ENCODE measurements around the gene TANC1. TPM values are rescaled to one million over a fixed set of nuclear protein-coding genes. Genes with fewer than 3 reads are reported as not detected.

Gene TANC1
- total RNA-seq, 6 donors from 2014 or later: 41.6 to 101 (median 75.5) TPM

- no peak for DNase-seq
- Histone ChIP-seq H3K4me3 (no peak overlapping the region), H3K4me1 (peaks cover 0 to 14% (median 10%) of the 10 kb centered on the region in 4 donors), H3K27me3 (no peaks in the 10 kb centered on the region), H3K9me3 (no peaks in the 10 kb centered on the region), H3K27ac (no peak overlapping the region), H3K36me3 (peaks cover 5 to 84% (median 29%) of the 10 kb centered on the region in 4 donors)
- TF ChIP-seq CTCF (IDR thresholded peaks at IDR 0.05) (no peak), EP300 (IDR thresholded peaks at IDR 0.05) (no peak), POLR2AphosphoS5 (IDR thresholded peaks at IDR 0.05) (no peak), POLR2A (IDR thresholded peaks at IDR 0.05) (no peak)
- ATAC-seq (ENCODE audit: low FRiP score in 2 of 2): no peak
- 87 to 93% methylated on average over 6 of the region's 6 CpGs for WGBS, 2 donors
These were observed 266.4 kb downstream of the TANC1 start for GRCh38 chr2:159234868-159235267.

GRCh38 chr2:159243529-159243928 is 275.1 kb downstream of the TANC1 start:
- Histone ChIP-seq H3K27me3 (no peaks in the 10 kb centered on the region), H3K27ac (no peak overlapping the region), H3K9me3 (peaks cover 0 to 8% (median 0%) of the 10 kb centered on the region in 4 donors), H3K4me3 (no peak overlapping the region), H3K4me1 (no peaks in the 10 kb centered on the region), H3K36me3 (peaks cover 3 to 76% (median 34%) of the 10 kb centered on the region in 4 donors)
- TF ChIP-seq POLR2AphosphoS5 (IDR thresholded peaks at IDR 0.05) (no peak), CTCF (IDR thresholded peaks at IDR 0.05) (no peak), POLR2A (IDR thresholded peaks at IDR 0.05) (no peak), EP300 (IDR thresholded peaks at IDR 0.05) (no peak)
- DNase-seq: no peak
- no peak for ATAC-seq (ENCODE audit: low FRiP score in 2 of 2)

GRCh38 chr2:159246325-159246988 is 278.0 kb downstream of the TANC1 start:
- no peak overlapping the region for H3K27ac ChIP-seq
- H3K4me3 ChIP-seq: no peak overlapping the region
- no peaks in the 10 kb centered on the region for H3K27me3 ChIP-seq
- WGBS, 2 donors: 90 to 99% methylated on average over 7 of the region's 7 CpGs
- ATAC-seq (ENCODE audit: low FRiP score in 2 of 2) (no peak), DNase-seq (no peak)
- H3K9me3 ChIP-seq: peaks cover 0 to 8% (median 0%) of the 10 kb centered on the region in 4 donors
- peaks cover 7 to 21% (median 19%) of the 10 kb centered on the region in 4 donors for H3K4me1 ChIP-seq
- H3K36me3 ChIP-seq: peaks cover 0 to 47% (median 13%) of the 10 kb centered on the region in 4 donors
- TF ChIP-seq POLR2A (IDR thresholded peaks at IDR 0.05) (no peak), CTCF (IDR thresholded peaks at IDR 0.05) (no peak), POLR2AphosphoS5 (IDR thresholded peaks at IDR 0.05) (no peak), EP300 (IDR thresholded peaks at IDR 0.05) (no peak)

GRCh38 chr2:159249990-159250715 is 281.7 kb downstream of the TANC1 start:
- 27 to 32% methylated on average over 7 of the region's 7 CpGs for WGBS, 2 donors
- DNase-seq: peak in 1 of 2 donors; percentile 86
- Histone ChIP-seq H3K9me3 (peaks cover 0 to 8% (median 0%) of the 10 kb centered on the region in 4 donors), H3K4me1 (peaks cover 7 to 21% (median 19%) of the 10 kb centered on the region in 4 donors), H3K27ac (peak overlapping the region; percentile 64 to 85 (median 78)), H3K36me3 (peaks cover 0 to 17% (median 3%) of the 10 kb centered on the region in 4 donors), H3K4me3 (no peak overlapping the region), H3K27me3 (no peaks in the 10 kb centered on the region)
- TF ChIP-seq POLR2AphosphoS5 (IDR thresholded peaks at IDR 0.05) (peak; percentile 35 to 65), POLR2A (IDR thresholded peaks at IDR 0.05) (peak in 1 of 4 donors; percentile 24), CTCF (IDR thresholded peaks at IDR 0.05) (no peak), EP300 (IDR thresholded peaks at IDR 0.05) (peak in 1 of 4 donors; percentile 74)
- peak; percentile 87 to 90 for ATAC-seq (ENCODE audit: low FRiP score in 2 of 2)
